ENCODE data around the gene ATRNL1.
"Not testable (repeated sequence)": the region's sequence is repeated elsewhere in the genome, so short reads cannot be mapped to it uniquely, and the experiment has no call there.

The ATRNL1 gene

GRCh38 chr10:115093776-115094408 lies 727 bp downstream of the ATRNL1 start:
- H3K4me2 ChIP-seq (ENCODE audit: low read length) = peak overlapping the region; percentile 41; the same call in 1 of the 2 replicates
- no peak overlapping the region for H2AFZ ChIP-seq (ENCODE audit: low read depth, low read length)
- H3K9ac ChIP-seq (ENCODE audit: low read length) = no peak overlapping the region
- no peaks in the 10 kb centered on the region for H3K9me3 ChIP-seq (ENCODE audit: insufficient read depth, low read length)
- no peaks in the 10 kb centered on the region for H3K27me3 ChIP-seq (ENCODE audit: low read depth, low read length)
- H3K27ac ChIP-seq (ENCODE audit: low read length) = no peak overlapping the region
- H3K79me2 ChIP-seq (ENCODE audit: low read length) = no peaks in the 10 kb centered on the region
- no peaks in the 10 kb centered on the region for H4K20me1 ChIP-seq (ENCODE audit: insufficient read depth, low read length)
- H3K4me3 ChIP-seq (ENCODE audit: low read length) = peak overlapping the region; percentile 74
- H3K4me1 ChIP-seq (ENCODE audit: low read length) = no peaks in the 10 kb centered on the region
- TF ChIP-seq CTCF (IDR thresholded peaks at IDR 0.05; ENCODE audit: low read depth, low read length) (no peak), EZH2phosphoT487 (IDR thresholded peaks at IDR 0.05; ENCODE audit: low read depth) (no peak)
- H3K36me3 ChIP-seq (replicated peaks; ENCODE audit: low read depth, low read length) = no peaks in the 10 kb centered on the region

- TF ChIP-seq CTCF (IDR thresholded peaks at IDR 0.05; ENCODE audit: low read depth, low read length) (no peak), EZH2phosphoT487 (IDR thresholded peaks at IDR 0.05; ENCODE audit: low read depth) (no peak)
- Histone ChIP-seq H3K9ac (ENCODE audit: low read length) (no peak overlapping the region), H3K36me3 (replicated peaks; ENCODE audit: low read depth, low read length) (no peaks in the 10 kb centered on the region), H3K27ac (ENCODE audit: low read length) (no peak overlapping the region), H3K4me2 (ENCODE audit: low read length) (no peak overlapping the region), H3K4me1 (ENCODE audit: low read length) (no peaks in the 10 kb centered on the region), H4K20me1 (ENCODE audit: insufficient read depth, low read length) (no peaks in the 10 kb centered on the region), H3K79me2 (ENCODE audit: low read length) (no peaks in the 10 kb centered on the region), H3K4me3 (ENCODE audit: low read length) (no peak overlapping the region), H3K9me3 (ENCODE audit: insufficient read depth, low read length) (no peaks in the 10 kb centered on the region), H2AFZ (ENCODE audit: low read depth, low read length) (no peak overlapping the region), H3K27me3 (ENCODE audit: low read depth, low read length) (no peaks in the 10 kb centered on the region)
Observed at GRCh38 chr10:115094416-115095140, 1.4 kb downstream of the ATRNL1 start.

- Histone ChIP-seq H3K9me3 (ENCODE audit: insufficient read depth, low read length) (no peaks in the 10 kb centered on the region), H3K27me3 (ENCODE audit: low read depth, low read length) (no peaks in the 10 kb centered on the region), H3K79me2 (ENCODE audit: low read length) (no peaks in the 10 kb centered on the region), H3K27ac (ENCODE audit: low read length) (no peak overlapping the region), H4K20me1 (ENCODE audit: insufficient read depth, low read length) (no peaks in the 10 kb centered on the region), H3K4me2 (ENCODE audit: low read length) (no peak overlapping the region), H2AFZ (ENCODE audit: low read depth, low read length) (no peak overlapping the region), H3K36me3 (replicated peaks; ENCODE audit: low read depth, low read length) (no peaks in the 10 kb centered on the region), H3K4me1 (ENCODE audit: low read length) (no peaks in the 10 kb centered on the region), H3K4me3 (ENCODE audit: low read length) (no peak overlapping the region), H3K9ac (ENCODE audit: low read length) (no peak overlapping the region)
- TF ChIP-seq CTCF (IDR thresholded peaks at IDR 0.05; ENCODE audit: low read depth, low read length) (no peak), EZH2phosphoT487 (IDR thresholded peaks at IDR 0.05; ENCODE audit: low read depth) (no peak)
Observed at GRCh38 chr10:115095758-115096157, 2.6 kb downstream of the ATRNL1 start.

- no peaks in the 10 kb centered on the region for H3K27me3 ChIP-seq (ENCODE audit: low read depth, low read length)
- H3K4me1 ChIP-seq (ENCODE audit: low read length) = no peaks in the 10 kb centered on the region
- H4K20me1 ChIP-seq (ENCODE audit: insufficient read depth, low read length) = no peaks in the 10 kb centered on the region
- no peaks in the 10 kb centered on the region for H3K79me2 ChIP-seq (ENCODE audit: low read length)
- H3K27ac ChIP-seq (ENCODE audit: low read length) = no peak overlapping the region
- TF ChIP-seq CTCF (IDR thresholded peaks at IDR 0.05; ENCODE audit: low read depth, low read length) (no peak), EZH2phosphoT487 (IDR thresholded peaks at IDR 0.05; ENCODE audit: low read depth) (no peak)
- no peak overlapping the region for H2AFZ ChIP-seq (ENCODE audit: low read depth, low read length)
- no peaks in the 10 kb centered on the region for H3K9me3 ChIP-seq (ENCODE audit: insufficient read depth, low read length)
- H3K4me3 ChIP-seq (ENCODE audit: low read length) = no peak overlapping the region
- no peak overlapping the region for H3K4me2 ChIP-seq (ENCODE audit: low read length)
- H3K9ac ChIP-seq (ENCODE audit: low read length) = no peak overlapping the region
- no peaks in the 10 kb centered on the region for H3K36me3 ChIP-seq (replicated peaks; ENCODE audit: low read depth, low read length)
Observed at GRCh38 chr10:115103700-115104099, 10.5 kb downstream of the ATRNL1 start.

GRCh38 chr10:115105411-115105810 lies 12.2 kb downstream of the ATRNL1 start:
- not testable (repeated sequence) for H4K20me1 ChIP-seq (ENCODE audit: insufficient read depth, low read length); H3K4me1 ChIP-seq (ENCODE audit: low read length); H3K27me3 ChIP-seq (ENCODE audit: low read depth, low read length); H3K36me3 ChIP-seq (replicated peaks; ENCODE audit: low read depth, low read length); H3K9me3 ChIP-seq (ENCODE audit: insufficient read depth, low read length); H3K79me2 ChIP-seq (ENCODE audit: low read length); H3K4me2 ChIP-seq (ENCODE audit: low read length); H3K27ac ChIP-seq (ENCODE audit: low read length); H3K4me3 ChIP-seq (ENCODE audit: low read length); H2AFZ ChIP-seq (ENCODE audit: low read depth, low read length); H3K9ac ChIP-seq (ENCODE audit: low read length)
